SIG-M5 (cell line): ENCODE results near the gene ERC2.

Experiments
- DNase-seq: peaks from one replicate; lab custom pipeline; 2025; lab: John Stamatoyannopoulos, UW

The ERC2 gene

GRCh38 chr3:55616803-55617202 lies 851.5 kb downstream of the ERC2 start:
- DNase-seq, result no peak

GRCh38 chr3:55615694-55616295 lies 852.5 kb downstream of the ERC2 start:
- no peak for DNase-seq

- DNase-seq, result no peak
These were observed 853.1 kb downstream of the ERC2 start for GRCh38 chr3:55615039-55615693.

GRCh38 chr3:55611121-55611520 lies 857.1 kb downstream of the ERC2 start:
- DNase-seq, result no peak

GRCh38 chr3:55609230-55609827 lies 858.9 kb downstream of the ERC2 start:
- DNase-seq, result no peak

GRCh38 chr3:55608301-55608937 lies 859.8 kb downstream of the ERC2 start:
- no peak for DNase-seq

- DNase-seq, result no peak
These were observed 860.4 kb downstream of the ERC2 start for GRCh38 chr3:55607844-55608243.

- DNase-seq, result no peak
These were observed 861.1 kb downstream of the ERC2 start for GRCh38 chr3:55607175-55607574.

- DNase-seq, result no peak
These were observed 862.6 kb downstream of the ERC2 start for GRCh38 chr3:55605443-55606236.

GRCh38 chr3:55604846-55605245 lies 863.4 kb downstream of the ERC2 start:
- no peak for DNase-seq

- DNase-seq, result no peak
These were observed 863.9 kb downstream of the ERC2 start for GRCh38 chr3:55604402-55604801.

- DNase-seq, result no peak
These were observed 866.7 kb downstream of the ERC2 start for GRCh38 chr3:55601366-55602080.

- DNase-seq, result no peak
These were observed 870.0 kb downstream of the ERC2 start for GRCh38 chr3:55598224-55598623.

- DNase-seq, result no peak
These were observed 870.6 kb downstream of the ERC2 start for GRCh38 chr3:55597641-55598040.

GRCh38 chr3:55596212-55596611 lies 872.1 kb downstream of the ERC2 start:
- DNase-seq, result no peak

- DNase-seq, result no peak
These were observed 872.8 kb downstream of the ERC2 start for GRCh38 chr3:55595420-55595819.

GRCh38 chr3:55592572-55592971 lies 875.7 kb downstream of the ERC2 start:
- no peak for DNase-seq

GRCh38 chr3:55591888-55592287 lies 876.4 kb downstream of the ERC2 start:
- DNase-seq, result no peak

GRCh38 chr3:55588146-55588765 lies 880.0 kb downstream of the ERC2 start:
- DNase-seq, result no peak

GRCh38 chr3:55585856-55586255 lies 882.4 kb downstream of the ERC2 start:
- DNase-seq, result no peak

- DNase-seq, result no peak
These were observed 883.4 kb downstream of the ERC2 start for GRCh38 chr3:55584716-55585368.
